ENCODE data around the gene PICK1.

- no peak for TF ChIP-seq CTCF (IDR thresholded peaks at IDR 0.05)
- no peak for TF ChIP-seq POLR2A (IDR thresholded peaks at IDR 0.05)
These were observed 9.8 kb downstream of the PICK1 start for GRCh38 chr22:38067028-38067415.
